ENCODE measurements around the gene GSG1L. TPM values are rescaled to one million over a fixed set of nuclear protein-coding genes. Genes with fewer than 3 reads are reported as not detected.

The GSG1L gene
- total RNA-seq, 1 donor from 2014 or later: 1.4 TPM

GRCh38 chr16:27962197-27962596 lies 101.3 kb downstream of the GSG1L start:
- H3K4me3 Mint-ChIP-seq: no peak overlapping the region
- H3K9me3 Mint-ChIP-seq: peaks cover 6% of the 10 kb centered on the region

GRCh38 chr16:27961296-27961620 lies 102.3 kb downstream of the GSG1L start:
- no peaks in the 10 kb centered on the region for H3K4me1 Mint-ChIP-seq (ENCODE audit: unreplicated experiment)
- DNase-seq (ENCODE audit: extremely low spot score, unreplicated experiment): no peak

More at GRCh38 chr16:27962197-27962596, 101.3 kb downstream of the GSG1L start:
- H3K4me1 Mint-ChIP-seq (ENCODE audit: unreplicated experiment): no peaks in the 10 kb centered on the region
- H3K27me3 Mint-ChIP-seq: peaks cover 11% of the 10 kb centered on the region
- H3K36me3 Mint-ChIP-seq: no peaks in the 10 kb centered on the region
- no peak for TF ChIP-seq CTCF (conservative IDR thresholded peaks at IDR 0.05)
- DNase-seq (ENCODE audit: extremely low spot score, unreplicated experiment): no peak
- no peak overlapping the region for H3K27ac Mint-ChIP-seq

GRCh38 chr16:27960619-27961295 lies 102.8 kb downstream of the GSG1L start:
- H3K27ac Mint-ChIP-seq: no peak overlapping the region
- DNase-seq (ENCODE audit: extremely low spot score, unreplicated experiment): no peak
- H3K9me3 Mint-ChIP-seq: peaks cover 6% of the 10 kb centered on the region
- no peaks in the 10 kb centered on the region for H3K4me1 Mint-ChIP-seq (ENCODE audit: unreplicated experiment)
- H3K4me3 Mint-ChIP-seq: no peak overlapping the region
- no peaks in the 10 kb centered on the region for H3K36me3 Mint-ChIP-seq
- no peak for TF ChIP-seq CTCF (conservative IDR thresholded peaks at IDR 0.05)
- H3K27me3 Mint-ChIP-seq: peaks cover 11% of the 10 kb centered on the region

More at GRCh38 chr16:27961296-27961620, 102.3 kb downstream of the GSG1L start:
- Mint-ChIP-seq H3K4me3 (no peak overlapping the region), H3K27me3 (peaks cover 11% of the 10 kb centered on the region), H3K9me3 (peaks cover 6% of the 10 kb centered on the region), H3K36me3 (no peaks in the 10 kb centered on the region), H3K27ac (no peak overlapping the region)
- no peak for TF ChIP-seq CTCF (conservative IDR thresholded peaks at IDR 0.05)

GRCh38 chr16:27959914-27960313 lies 103.6 kb downstream of the GSG1L start:
- peaks cover 6% of the 10 kb centered on the region for H3K9me3 Mint-ChIP-seq
- H3K27ac Mint-ChIP-seq: no peak overlapping the region
- no peaks in the 10 kb centered on the region for H3K4me1 Mint-ChIP-seq (ENCODE audit: unreplicated experiment)
- peaks cover 11% of the 10 kb centered on the region for H3K27me3 Mint-ChIP-seq
- DNase-seq (ENCODE audit: extremely low spot score, unreplicated experiment): no peak
- H3K36me3 Mint-ChIP-seq: no peaks in the 10 kb centered on the region
- H3K4me3 Mint-ChIP-seq: no peak overlapping the region
- no peak for TF ChIP-seq CTCF (conservative IDR thresholded peaks at IDR 0.05)

- no peaks in the 10 kb centered on the region for H3K4me1 Mint-ChIP-seq (ENCODE audit: unreplicated experiment)
- peaks cover 15% of the 10 kb centered on the region for H3K27me3 Mint-ChIP-seq
- H3K27ac Mint-ChIP-seq: no peak overlapping the region
- H3K9me3 Mint-ChIP-seq: peaks cover 6% of the 10 kb centered on the region
- H3K4me3 Mint-ChIP-seq: no peak overlapping the region
- H3K36me3 Mint-ChIP-seq: no peaks in the 10 kb centered on the region
- no peak for TF ChIP-seq CTCF (conservative IDR thresholded peaks at IDR 0.05)
- no peak for DNase-seq (ENCODE audit: extremely low spot score, unreplicated experiment)
Observed at GRCh38 chr16:27954191-27954590, 109.3 kb downstream of the GSG1L start.
